Spleen (tissue), 7 donors: Measurements from ENCODE around the gene EEF1G.
"Not testable (repeated sequence)": the region's sequence is repeated elsewhere in the genome, so short reads cannot be mapped to it uniquely, and the experiment has no call there.

Source experiments
- POLR2A ChIP-seq, 3 donors: fragments of 450-650 bp; IDR thresholded peaks; one replicate each; pipeline ENCODE4 v1.5.1; 2017; ENCODE audit warnings: antibody characterized with exemption in 3 of 3, mild to moderate bottlenecking in 1 of 3
- POLR2AphosphoS5 ChIP-seq, 3 donors: sonication (generic); formaldehyde crosslinking; IDR thresholded peaks; one replicate each; pipeline ENCODE4 v1.5.1; 2017; ENCODE audit warnings: antibody characterized with exemption in 3 of 3
- TF ChIP-seq, protein P1 (sequence below), 11 experiments: fragments of 200-600 bp in 7 of 11; fragments of 450-650 bp in 4 of 11; sonication (generic) in 4 of 11; IDR thresholded peaks in 8 of 11; conservative IDR thresholded peaks in 3 of 11; 1 replicate in 7 of 11; 2 replicates in 4 of 11; pipeline versions ENCODE4 v1.4.0 to v1.8.0; 2016 to 2021; ENCODE audit warnings: antibody characterized with exemption in 11 of 11, inconsistent platforms in 4 of 11, mild to moderate bottlenecking in 1 of 11
- donor health status: DM: no; HTN: no; CAD: no; lungs with moderate emphysema.
- donor health status: DM: no; HTN: no; CAD: no.
- donor health status: DM: no; HTN: no; CAD: no.

DNA sequence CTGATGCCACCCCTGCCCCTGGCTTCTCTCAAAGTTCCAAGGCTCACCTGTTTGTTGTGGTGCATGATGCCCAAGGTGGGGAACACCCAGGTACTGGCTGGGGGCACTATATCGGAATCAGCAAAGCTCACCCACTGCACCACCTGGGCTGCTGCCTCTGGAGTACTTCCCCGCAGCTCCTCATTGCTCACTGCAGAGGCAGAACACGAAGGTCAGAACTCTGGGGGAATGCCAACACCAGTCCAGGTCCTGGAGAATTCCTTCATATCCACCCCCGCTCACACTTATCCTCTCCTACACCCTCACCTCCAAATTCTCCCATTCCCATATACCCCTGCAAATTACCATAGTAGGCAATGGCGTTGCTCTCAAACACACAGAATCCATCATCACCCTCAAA lies 2.2 kb downstream of the EEF1G start:
- TF ChIP-seq, protein P1, sequence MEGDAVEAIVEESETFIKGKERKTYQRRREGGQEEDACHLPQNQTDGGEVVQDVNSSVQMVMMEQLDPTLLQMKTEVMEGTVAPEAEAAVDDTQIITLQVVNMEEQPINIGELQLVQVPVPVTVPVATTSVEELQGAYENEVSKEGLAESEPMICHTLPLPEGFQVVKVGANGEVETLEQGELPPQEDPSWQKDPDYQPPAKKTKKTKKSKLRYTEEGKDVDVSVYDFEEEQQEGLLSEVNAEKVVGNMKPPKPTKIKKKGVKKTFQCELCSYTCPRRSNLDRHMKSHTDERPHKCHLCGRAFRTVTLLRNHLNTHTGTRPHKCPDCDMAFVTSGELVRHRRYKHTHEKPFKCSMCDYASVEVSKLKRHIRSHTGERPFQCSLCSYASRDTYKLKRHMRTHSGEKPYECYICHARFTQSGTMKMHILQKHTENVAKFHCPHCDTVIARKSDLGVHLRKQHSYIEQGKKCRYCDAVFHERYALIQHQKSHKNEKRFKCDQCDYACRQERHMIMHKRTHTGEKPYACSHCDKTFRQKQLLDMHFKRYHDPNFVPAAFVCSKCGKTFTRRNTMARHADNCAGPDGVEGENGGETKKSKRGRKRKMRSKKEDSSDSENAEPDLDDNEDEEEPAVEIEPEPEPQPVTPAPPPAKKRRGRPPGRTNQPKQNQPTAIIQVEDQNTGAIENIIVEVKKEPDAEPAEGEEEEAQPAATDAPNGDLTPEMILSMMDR (IDR thresholded peaks at IDR 0.05 in 8 of 11, conservative IDR thresholded peaks at IDR 0.05 in 3 of 11) = not testable (repeated sequence)
- not testable (repeated sequence) for TF ChIP-seq POLR2A, POLR2AphosphoS5 (IDR thresholded peaks at IDR 0.05)
